Measurements from ENCODE around the gene NFYA. TPM values are rescaled to one million over a fixed set of nuclear protein-coding genes. Genes with fewer than 3 reads are reported as not detected.

NFYA gene
- total and polyA plus RNA-seq, 2 of the 13 experiments (the other 11 are each of a cell fraction or from before 2014, with no cell fraction given), result 16.0 to 22.9 TPM

DNA sequence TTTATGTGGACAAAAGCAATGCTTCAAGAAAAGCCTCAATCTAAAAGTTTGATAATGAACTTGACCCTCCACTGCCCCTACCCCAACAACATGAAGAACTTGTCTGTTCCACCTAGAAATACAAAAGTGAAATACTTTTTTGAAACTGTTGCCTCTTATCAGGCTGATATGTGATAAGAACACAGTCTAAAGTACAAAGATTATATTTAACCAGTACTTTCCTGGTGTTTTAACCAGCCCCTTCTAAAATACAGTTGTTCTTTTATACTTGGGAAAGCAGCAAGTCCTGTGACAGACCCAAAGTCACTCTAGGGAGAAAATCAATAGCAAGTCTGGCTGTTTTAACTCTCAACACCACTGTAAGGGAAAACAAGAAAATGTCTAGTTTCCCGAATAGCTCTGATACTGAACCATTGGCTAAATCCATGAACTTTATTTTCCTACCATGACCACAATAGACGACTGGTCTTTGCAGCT, 7.2 kb upstream of the NFYA start (continued):
- TF ChIP-seq ZXDC (CRISPR knock-in tag; IDR thresholded peaks at IDR 0.05) (no peak), PHF8 (CRISPR knock-in tag; IDR thresholded peaks at IDR 0.05) (0 out of 2 replicates have a peak, but pooled peaks have one; percentile 34), PCBP2 (optimal IDR thresholded peaks at IDR 0.05; ENCODE audit: low read depth, low read length, poor library complexity, severe bottlenecking) (no peak), NFRKB (IDR thresholded peaks at IDR 0.05) (no peak), PAX8 (CRISPR knock-in tag; IDR thresholded peaks at IDR 0.05; ENCODE audit: borderline replicate concordance) (no peak), ZNF460 (CRISPR knock-in tag; IDR thresholded peaks at IDR 0.05; ENCODE audit: borderline replicate concordance) (no peak), BCL6 (CRISPR knock-in tag; IDR thresholded peaks at IDR 0.05) (peak; percentile 98), NCOA1 (CRISPR knock-in tag; IDR thresholded peaks at IDR 0.05) (0 out of 2 replicates have a peak, but pooled peaks have one; percentile 32), CCAR2 (optimal IDR thresholded peaks at IDR 0.05; ENCODE audit: low read depth, low read length) (no peak), PAWR (CRISPR knock-in tag; IDR thresholded peaks at IDR 0.05; ENCODE audit: borderline replicate concordance) (no peak), TBP (CRISPR knock-in tag; IDR thresholded peaks at IDR 0.05) (no peak), POGZ (CRISPR knock-in tag; IDR thresholded peaks at IDR 0.05) (peak; percentile 41; the same call in 1 of the 2 replicates), NR1H2 (CRISPR knock-in tag; IDR thresholded peaks at IDR 0.05; ENCODE audit: borderline replicate concordance, low read depth) (no peak), NFE2 (CRISPR knock-in tag; IDR thresholded peaks at IDR 0.05) (no peak), ZNF124 (CRISPR knock-in tag; IDR thresholded peaks at IDR 0.05) (peak; percentile 77; the same call in 1 of the 2 replicates), ASH2L (IDR thresholded peaks at IDR 0.05; ENCODE audit: insufficient read length, low read depth, low read length) (peak; percentile 95), HOXA5 (CRISPR knock-in tag; IDR thresholded peaks at IDR 0.05) (no peak; the same call in 1 of the 2 replicates), ZNF614 (CRISPR knock-in tag; IDR thresholded peaks at IDR 0.05; ENCODE audit: borderline replicate concordance) (peak; percentile 30; the same call in 1 of the 2 replicates), NFKBIZ (CRISPR knock-in tag; IDR thresholded peaks at IDR 0.05) (no peak), SNAPC2 (CRISPR knock-in tag; IDR thresholded peaks at IDR 0.05) (no peak), MED13 (CRISPR knock-in tag; IDR thresholded peaks at IDR 0.05) (peak; percentile 73; the same call in 1 of the 2 replicates)
- TF ChIP-seq, protein P1, sequence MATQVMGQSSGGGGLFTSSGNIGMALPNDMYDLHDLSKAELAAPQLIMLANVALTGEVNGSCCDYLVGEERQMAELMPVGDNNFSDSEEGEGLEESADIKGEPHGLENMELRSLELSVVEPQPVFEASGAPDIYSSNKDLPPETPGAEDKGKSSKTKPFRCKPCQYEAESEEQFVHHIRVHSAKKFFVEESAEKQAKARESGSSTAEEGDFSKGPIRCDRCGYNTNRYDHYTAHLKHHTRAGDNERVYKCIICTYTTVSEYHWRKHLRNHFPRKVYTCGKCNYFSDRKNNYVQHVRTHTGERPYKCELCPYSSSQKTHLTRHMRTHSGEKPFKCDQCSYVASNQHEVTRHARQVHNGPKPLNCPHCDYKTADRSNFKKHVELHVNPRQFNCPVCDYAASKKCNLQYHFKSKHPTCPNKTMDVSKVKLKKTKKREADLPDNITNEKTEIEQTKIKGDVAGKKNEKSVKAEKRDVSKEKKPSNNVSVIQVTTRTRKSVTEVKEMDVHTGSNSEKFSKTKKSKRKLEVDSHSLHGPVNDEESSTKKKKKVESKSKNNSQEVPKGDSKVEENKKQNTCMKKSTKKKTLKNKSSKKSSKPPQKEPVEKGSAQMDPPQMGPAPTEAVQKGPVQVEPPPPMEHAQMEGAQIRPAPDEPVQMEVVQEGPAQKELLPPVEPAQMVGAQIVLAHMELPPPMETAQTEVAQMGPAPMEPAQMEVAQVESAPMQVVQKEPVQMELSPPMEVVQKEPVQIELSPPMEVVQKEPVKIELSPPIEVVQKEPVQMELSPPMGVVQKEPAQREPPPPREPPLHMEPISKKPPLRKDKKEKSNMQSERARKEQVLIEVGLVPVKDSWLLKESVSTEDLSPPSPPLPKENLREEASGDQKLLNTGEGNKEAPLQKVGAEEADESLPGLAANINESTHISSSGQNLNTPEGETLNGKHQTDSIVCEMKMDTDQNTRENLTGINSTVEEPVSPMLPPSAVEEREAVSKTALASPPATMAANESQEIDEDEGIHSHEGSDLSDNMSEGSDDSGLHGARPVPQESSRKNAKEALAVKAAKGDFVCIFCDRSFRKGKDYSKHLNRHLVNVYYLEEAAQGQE (IDR thresholded peaks at IDR 0.05; ENCODE audit: borderline replicate concordance in 1 of 2, low read depth in 1 of 2, low read length in 2 of 2), result peak in 1 of 2 experiments; percentile 24; a peak in 1 of 4 replicates
- TF ChIP-seq, protein P2, sequence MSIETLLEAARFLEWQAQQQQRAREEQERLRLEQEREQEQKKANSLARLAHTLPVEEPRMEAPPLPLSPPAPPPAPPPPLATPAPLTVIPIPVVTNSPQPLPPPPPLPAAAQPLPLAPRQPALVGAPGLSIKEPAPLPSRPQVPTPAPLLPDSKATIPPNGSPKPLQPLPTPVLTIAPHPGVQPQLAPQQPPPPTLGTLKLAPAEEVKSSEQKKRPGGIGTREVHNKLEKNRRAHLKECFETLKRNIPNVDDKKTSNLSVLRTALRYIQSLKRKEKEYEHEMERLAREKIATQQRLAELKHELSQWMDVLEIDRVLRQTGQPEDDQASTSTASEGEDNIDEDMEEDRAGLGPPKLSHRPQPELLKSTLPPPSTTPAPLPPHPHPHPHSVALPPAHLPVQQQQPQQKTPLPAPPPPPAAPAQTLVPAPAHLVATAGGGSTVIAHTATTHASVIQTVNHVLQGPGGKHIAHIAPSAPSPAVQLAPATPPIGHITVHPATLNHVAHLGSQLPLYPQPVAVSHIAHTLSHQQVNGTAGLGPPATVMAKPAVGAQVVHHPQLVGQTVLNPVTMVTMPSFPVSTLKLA (IDR thresholded peaks at IDR 0.05), result no peak
